HEK293T (cell line): ENCODE data around the gene CDON.

Experiments
- CTCF ChIA-PET: fragments of 350-600 bp; formaldehyde crosslinking; extraction: SDS; loops from one replicate; lab custom pipeline; 2021; ENCODE audit warnings: antibody characterized with exemption, inconsistent platforms; lab: Yijun Ruan, JAX
- POLR2A ChIA-PET: fragments of 350-600 bp; formaldehyde crosslinking; extraction: SDS; loops from one replicate; lab custom pipeline; 2020; ENCODE audit warnings: antibody characterized with exemption, inconsistent platforms; lab: Yijun Ruan, JAX
- DNase-seq: peaks from one replicate; pipeline ENCODE4 v3.0.0; 2012; ENCODE audit warnings: mixed read lengths; ENCODE audit errors: extremely low spot score
- ARNT ChIP-seq: fragments of 450-650 bp; IDR thresholded peaks from 2 replicates; pipeline ENCODE4 v1.6.1; 2017; ENCODE audit warnings: mild to moderate bottlenecking
- BHLHE40 ChIP-seq: fragments of 450-650 bp; IDR thresholded peaks from 2 replicates; pipeline ENCODE4 v1.6.1; 2016; ENCODE audit warnings: mild to moderate bottlenecking, moderate library complexity, borderline replicate concordance
- CTBP1 ChIP-seq: fragments of 450-650 bp; IDR thresholded peaks from 2 replicates; pipeline ENCODE4 v1.6.1; 2016; ENCODE audit warnings: borderline replicate concordance
- ELF4 ChIP-seq: fragments of 450-650 bp; IDR thresholded peaks from 2 replicates; pipeline ENCODE4 v1.6.1; 2017; ENCODE audit warnings: antibody characterized with exemption
- FOXA1 ChIP-seq: fragments of 450-650 bp; IDR thresholded peaks from 2 replicates; pipeline ENCODE4 v1.6.1; 2016; ENCODE audit warnings: mild to moderate bottlenecking
- FOXK2 ChIP-seq: fragments of 450-650 bp; IDR thresholded peaks from 2 replicates; pipeline ENCODE4 v1.6.1; 2016; ENCODE audit warnings: mild to moderate bottlenecking
- FOXM1 ChIP-seq: fragments of 450-650 bp; IDR thresholded peaks from 2 replicates; pipeline ENCODE4 v1.6.1; 2017; ENCODE audit warnings: mild to moderate bottlenecking, borderline replicate concordance
- HDGF ChIP-seq: fragments of 450-650 bp; IDR thresholded peaks from 2 replicates; pipeline ENCODE4 v1.6.1; 2017; ENCODE audit warnings: antibody characterized with exemption, borderline replicate concordance
- L3MBTL2 ChIP-seq: fragments of 450-650 bp; conservative IDR thresholded peaks from 2 replicates; pipeline ENCODE4 v1.6.1; 2016; ENCODE audit warnings: mild to moderate bottlenecking
- LEF1 ChIP-seq: fragments of 450-650 bp; IDR thresholded peaks from 2 replicates; pipeline ENCODE4 v1.6.1; 2017; ENCODE audit warnings: mild to moderate bottlenecking, borderline replicate concordance
- NFRKB ChIP-seq: fragments of 450-650 bp; IDR thresholded peaks from 2 replicates; pipeline ENCODE4 v1.6.1; 2016; ENCODE audit warnings: mild to moderate bottlenecking, moderate library complexity
- SP1 ChIP-seq: fragments of 450-650 bp; IDR thresholded peaks from 2 replicates; pipeline ENCODE4 v1.6.1; 2017
- SUZ12 ChIP-seq: fragments of 450-650 bp; IDR thresholded peaks from 2 replicates; pipeline ENCODE4 v1.6.1; 2016; ENCODE audit warnings: mild to moderate bottlenecking
- TARDBP ChIP-seq: fragments of 450-650 bp; IDR thresholded peaks from 2 replicates; pipeline ENCODE4 v1.6.1; 2016
- ZNF384 ChIP-seq: fragments of 450-650 bp; IDR thresholded peaks from 2 replicates; pipeline ENCODE4 v1.6.1; 2016
- TF ChIP-seq, protein P1 (sequence below): fragments of 450-650 bp; IDR thresholded peaks from 2 replicates; pipeline ENCODE4 v1.6.1; 2016

The CDON gene

DNA sequence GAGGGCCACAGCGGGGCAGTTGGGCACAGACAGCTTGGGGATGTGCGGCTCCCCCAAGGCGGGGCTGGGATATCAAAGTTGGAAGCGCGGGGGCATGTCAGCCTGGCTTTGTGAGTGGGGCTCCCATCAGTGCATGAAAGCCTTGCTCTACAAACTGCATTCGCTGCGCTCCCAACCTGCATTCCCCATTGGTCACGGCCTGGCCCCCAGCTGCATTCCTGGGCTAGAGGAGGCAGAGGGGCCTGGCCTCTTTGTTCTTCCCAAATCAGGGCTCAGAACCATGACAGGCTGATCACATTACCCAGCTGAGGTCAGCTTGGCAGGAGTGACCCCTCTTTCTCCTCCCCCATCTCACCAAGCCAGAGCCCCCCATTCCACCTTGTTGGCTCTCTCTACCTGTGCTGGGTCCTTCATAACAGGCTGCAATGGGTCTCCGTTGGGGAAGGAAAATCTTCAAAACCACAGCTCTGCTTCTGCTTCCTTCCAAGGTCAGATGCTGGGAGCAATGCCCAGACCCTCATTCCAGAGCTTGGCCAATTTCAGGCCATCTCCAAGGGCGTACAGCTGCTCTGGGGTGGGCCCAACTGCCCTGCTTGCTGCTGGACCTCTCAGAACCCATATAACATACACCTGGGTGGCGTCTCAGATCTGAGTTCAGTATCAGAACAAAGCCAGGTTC is 38.7 kb upstream of the CDON start:
- no peak for TF ChIP-seq FOXA1
- no peak for TF ChIP-seq FOXM1
- TF ChIP-seq SUZ12: no peak
- no peak for TF ChIP-seq FOXK2
- no peak for TF ChIP-seq NFRKB
- TF ChIP-seq LEF1: no peak
- TF ChIP-seq, protein P1, sequence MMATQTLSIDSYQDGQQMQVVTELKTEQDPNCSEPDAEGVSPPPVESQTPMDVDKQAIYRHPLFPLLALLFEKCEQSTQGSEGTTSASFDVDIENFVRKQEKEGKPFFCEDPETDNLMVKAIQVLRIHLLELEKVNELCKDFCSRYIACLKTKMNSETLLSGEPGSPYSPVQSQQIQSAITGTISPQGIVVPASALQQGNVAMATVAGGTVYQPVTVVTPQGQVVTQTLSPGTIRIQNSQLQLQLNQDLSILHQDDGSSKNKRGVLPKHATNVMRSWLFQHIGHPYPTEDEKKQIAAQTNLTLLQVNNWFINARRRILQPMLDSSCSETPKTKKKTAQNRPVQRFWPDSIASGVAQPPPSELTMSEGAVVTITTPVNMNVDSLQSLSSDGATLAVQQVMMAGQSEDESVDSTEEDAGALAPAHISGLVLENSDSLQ: no peak
- TF ChIP-seq ARNT: no peak
- TF ChIP-seq BHLHE40: no peak
- DNase-seq: no peak
- POLR2A ChIA-PET: interaction anchor here (1.4 kb wide), 1 partner anchor 9 kb away, joined by 4 read pairs; no protein-coding TSS in a partner anchor
- CTCF ChIA-PET: interaction anchor here (1.4 kb wide), 1 partner anchor 9 kb away, joined by 4 read pairs; no protein-coding TSS in a partner anchor

DNA sequence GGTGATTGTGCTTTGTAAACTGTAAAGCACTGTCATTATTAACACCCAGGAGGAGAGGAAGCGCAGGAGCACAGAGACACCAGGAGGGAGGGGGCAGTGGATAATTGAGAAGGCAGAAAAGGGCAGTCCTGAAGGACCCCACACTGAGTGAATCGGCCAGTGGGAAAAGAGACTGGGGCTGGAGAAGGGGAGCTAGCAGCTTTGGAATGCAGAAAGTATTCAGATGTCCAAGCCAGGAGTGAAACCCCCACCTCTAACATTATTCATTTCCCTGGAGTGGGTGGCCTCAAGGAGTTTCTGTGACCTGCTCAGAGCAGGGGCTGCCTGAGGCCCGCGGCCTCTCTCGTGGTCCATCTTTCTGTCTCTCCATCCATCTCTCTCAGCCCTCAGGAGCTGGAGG is 38.0 kb upstream of the CDON start:
- ChIA-PET POLR2A (interaction anchor here (1.4 kb wide), 1 partner anchor 10 kb away, joined by 4 read pairs; no protein-coding TSS in a partner anchor), CTCF (interaction anchor here (0.7 to 1.4 kb wide), 2 partner anchors 9 to 17 kb away, joined by 3 to 4 read pairs; no protein-coding TSS in a partner anchor)
- TF ChIP-seq FOXM1: no peak
- no peak for TF ChIP-seq ZNF384
- TF ChIP-seq HDGF: no peak
- DNase-seq: no peak

DNA sequence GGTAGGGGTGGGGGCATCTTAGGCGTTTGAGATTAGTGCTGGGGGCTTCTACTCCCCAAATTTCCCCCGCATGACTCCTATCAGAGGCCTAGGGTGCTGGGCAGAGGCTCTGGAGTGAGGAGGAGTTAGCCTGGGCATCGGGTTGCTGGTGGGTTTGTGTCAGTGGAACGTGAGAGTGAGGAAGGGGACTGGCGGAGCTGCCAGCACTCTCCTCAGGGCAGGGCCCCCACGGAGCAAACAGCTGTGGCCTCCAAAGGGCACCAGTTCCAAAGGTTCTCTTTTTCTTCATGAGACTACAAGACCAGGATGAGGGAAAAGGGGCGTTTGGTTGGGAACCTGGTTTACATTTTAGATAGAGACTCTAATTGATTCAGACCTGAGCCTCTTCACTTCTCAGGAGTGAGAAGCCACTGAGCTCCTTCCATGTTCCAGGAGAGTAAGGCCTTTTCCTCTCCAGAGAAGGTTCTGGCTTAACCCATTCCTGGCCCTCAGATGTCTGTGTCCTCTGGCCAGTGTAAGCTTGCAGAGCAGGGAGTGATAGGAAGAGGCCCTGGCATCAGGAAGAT is 35.6 kb upstream of the CDON start:
- CTCF ChIA-PET: no interaction called here
- TF ChIP-seq ELF4 (no peak), SUZ12 (no peak), TARDBP (no peak), FOXM1 (no peak), CTBP1 (no peak), HDGF (no peak), L3MBTL2 (no peak), NFRKB (no peak), BHLHE40 (no peak), FOXK2 (no peak), SP1 (no peak), LEF1 (no peak)
- DNase-seq: no peak
- POLR2A ChIA-PET: no interaction called here

DNA sequence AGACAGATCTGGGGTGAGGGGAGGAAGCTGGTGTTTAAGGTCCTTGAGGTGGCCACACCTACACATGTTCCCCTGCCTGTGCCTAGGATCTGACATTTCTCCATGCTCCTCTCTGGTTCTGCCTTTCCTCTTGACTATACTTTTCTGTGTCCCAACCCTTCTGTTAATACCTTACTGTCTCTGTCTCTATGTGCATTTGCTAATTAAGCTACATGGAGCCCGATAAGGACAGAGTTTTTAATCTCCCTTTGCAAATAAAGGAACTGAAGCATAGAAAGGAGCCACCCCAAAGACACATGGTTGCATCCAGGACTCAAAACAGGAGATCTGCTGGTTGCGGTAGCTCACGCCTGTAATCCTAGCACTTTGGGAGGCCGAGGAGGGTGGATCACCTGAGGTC is 33.1 kb upstream of the CDON start:
- CTCF ChIA-PET: no interaction called here
- POLR2A ChIA-PET: interaction anchor here (0.7 kb wide), 1 partner anchor 209 kb away, joined by 3 read pairs; the partner anchor contains the start of gene HYLS1
- no peak for TF ChIP-seq ELF4
- no peak for TF ChIP-seq LEF1
- TF ChIP-seq L3MBTL2: no peak
- no peak for DNase-seq

DNA sequence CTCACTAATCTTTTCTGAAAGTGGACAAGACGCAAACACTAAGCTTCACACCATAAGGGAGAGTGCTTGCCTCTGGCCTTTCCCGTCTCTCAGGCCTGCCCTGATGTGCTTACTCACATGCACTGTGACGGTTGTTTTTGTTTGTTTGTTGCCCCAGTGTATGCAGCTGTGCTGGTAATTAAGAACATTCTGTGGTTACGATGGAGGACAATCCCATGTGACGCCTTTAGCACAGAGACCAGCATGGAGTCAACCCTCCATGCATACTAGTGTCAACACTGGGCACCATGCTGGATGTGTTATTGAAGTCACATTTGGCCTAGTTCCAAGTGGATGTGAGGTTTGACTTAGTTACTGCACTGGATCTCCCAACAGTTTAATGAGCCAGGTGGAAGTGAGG is 27.8 kb upstream of the CDON start:
- DNase-seq: no peak
- CTCF ChIA-PET: no interaction called here
- TF ChIP-seq, protein P1: no peak
- TF ChIP-seq NFRKB (no peak), BHLHE40 (no peak), ELF4 (no peak), L3MBTL2 (no peak), SUZ12 (no peak), FOXA1 (no peak), HDGF (no peak)
- POLR2A ChIA-PET: no interaction called here

DNA sequence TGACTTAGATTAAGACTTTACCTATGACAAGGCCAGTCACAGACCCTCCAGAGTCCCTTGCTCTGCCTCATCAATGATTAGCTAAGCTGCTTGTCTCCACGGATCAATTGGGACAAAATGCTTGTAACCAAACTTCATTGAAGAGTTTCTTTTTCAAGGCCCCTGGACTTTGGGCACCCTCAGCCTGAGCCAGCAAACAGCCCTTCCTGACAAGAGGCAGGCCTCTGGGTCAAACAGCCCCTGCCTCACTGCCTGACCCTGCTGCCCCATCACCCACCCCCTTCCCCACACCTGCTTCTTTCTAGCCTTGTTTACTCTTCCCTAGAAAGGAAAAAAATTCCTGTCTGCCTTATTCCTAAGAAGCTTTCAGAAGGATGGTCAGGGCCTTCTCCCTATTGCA is 26.3 kb upstream of the CDON start:
- no peak for DNase-seq
- ChIA-PET CTCF (no interaction called here), POLR2A (no interaction called here)
- TF ChIP-seq FOXM1: no peak
- no peak for TF ChIP-seq BHLHE40
- TF ChIP-seq FOXA1: no peak
- no peak for TF ChIP-seq HDGF
- no peak for TF ChIP-seq ZNF384
- no peak for TF ChIP-seq ARNT
- no peak for TF ChIP-seq LEF1
- no peak for TF ChIP-seq SUZ12
- TF ChIP-seq, protein P1: no peak
- TF ChIP-seq SP1: no peak
- TF ChIP-seq L3MBTL2: no peak
- TF ChIP-seq FOXK2: no peak
- no peak for TF ChIP-seq NFRKB
- no peak for TF ChIP-seq TARDBP
- TF ChIP-seq CTBP1: no peak
- TF ChIP-seq ELF4: no peak
